ENCODE measurements around the gene NES.

Gene NES

GRCh38 chr1:156690675-156691036 lies 13.4 kb upstream of the NES start:
- Histone ChIP-seq H3K4me1 (peaks cover 36% of the 10 kb centered on the region), H3K4me3 (ENCODE audit: low read depth, low read length) (no peak overlapping the region), H3K27me3 (no peaks in the 10 kb centered on the region), H3K36me3 (no peaks in the 10 kb centered on the region), H3K9me3 (no peaks in the 10 kb centered on the region)
- no peak for DNase-seq
- TF ChIP-seq CTCF (IDR thresholded peaks at IDR 0.05; ENCODE audit: low read depth, low read length): no peak

- TF ChIP-seq CTCF (IDR thresholded peaks at IDR 0.05; ENCODE audit: low read depth, low read length): no peak
- peaks cover 36% of the 10 kb centered on the region for H3K4me1 ChIP-seq
- peak; percentile 61 for DNase-seq
- H3K4me3 ChIP-seq (ENCODE audit: low read depth, low read length): peak overlapping the region; percentile 61
- no peaks in the 10 kb centered on the region for H3K9me3 ChIP-seq
- no peaks in the 10 kb centered on the region for H3K36me3 ChIP-seq
- H3K27me3 ChIP-seq: no peaks in the 10 kb centered on the region
These were observed 12.9 kb upstream of the NES start for GRCh38 chr1:156689953-156690674.

- Histone ChIP-seq H3K4me3 (ENCODE audit: low read depth, low read length) (peak overlapping the region; percentile 61), H3K4me1 (peaks cover 33% of the 10 kb centered on the region), H3K27me3 (no peaks in the 10 kb centered on the region)
These were observed 12.1 kb upstream of the NES start for GRCh38 chr1:156689035-156689952.

GRCh38 chr1:156684227-156684782 lies 7.1 kb upstream of the NES start:
- peaks cover 3% of the 10 kb centered on the region; the same call in 1 of the 2 replicates for H3K4me1 ChIP-seq
- no peaks in the 10 kb centered on the region for H3K9me3 ChIP-seq
- H3K27me3 ChIP-seq: no peaks in the 10 kb centered on the region
- TF ChIP-seq CTCF (IDR thresholded peaks at IDR 0.05; ENCODE audit: low read depth, low read length): 0 out of 2 replicates have a peak, but pooled peaks have one; percentile 11
- H3K4me3 ChIP-seq (ENCODE audit: low read depth, low read length): no peak overlapping the region
- H3K36me3 ChIP-seq: no peaks in the 10 kb centered on the region
- DNase-seq: no peak

More at GRCh38 chr1:156689035-156689952, 12.1 kb upstream of the NES start:
- Histone ChIP-seq H3K36me3 (no peaks in the 10 kb centered on the region), H3K9me3 (no peaks in the 10 kb centered on the region)
- DNase-seq: peak; percentile 89
- TF ChIP-seq CTCF (IDR thresholded peaks at IDR 0.05; ENCODE audit: low read depth, low read length): peak; percentile 95

GRCh38 chr1:156682166-156682890 lies 5.1 kb upstream of the NES start:
- no peaks in the 10 kb centered on the region for H3K36me3 ChIP-seq
- TF ChIP-seq CTCF (IDR thresholded peaks at IDR 0.05; ENCODE audit: low read depth, low read length): peak; percentile 27; the same call in 1 of the 2 replicates
- H3K4me3 ChIP-seq (ENCODE audit: low read depth, low read length): no peak overlapping the region
- no peak for DNase-seq
- H3K9me3 ChIP-seq: no peaks in the 10 kb centered on the region
- no peaks in the 10 kb centered on the region; the same call in 1 of the 2 replicates for H3K4me1 ChIP-seq
- no peaks in the 10 kb centered on the region for H3K27me3 ChIP-seq

Measured in BE2C (cell line).